Esophagus squamous epithelium (tissue), 4 donors: Measurements from ENCODE around the gene C2CD2.

Experiments used
- CTCF ChIP-seq, 6 experiments: fragments of 450-650 bp in 4 of 6; fragments of 200-600 bp in 2 of 6; sonication (generic) in 2 of 6; IDR thresholded peaks; one replicate each; pipeline ENCODE4 v1.5.1; 2016 to 2019; ENCODE audit warnings: antibody characterized with exemption in 6 of 6, mild to moderate bottlenecking in 4 of 6, moderate library complexity in 4 of 6
- POLR2A ChIP-seq, 4 donors: fragments of 450-650 bp; IDR thresholded peaks; one replicate each; pipeline ENCODE4 v1.6.1; 2017; ENCODE audit warnings: antibody characterized with exemption in 4 of 4, mild to moderate bottlenecking in 4 of 4, moderate library complexity in 3 of 4

GRCh38 chr21:41929248-41929647 is 24.6 kb downstream of the C2CD2 start:
- TF ChIP-seq CTCF (IDR thresholded peaks at IDR 0.05) (no peak), POLR2A (IDR thresholded peaks at IDR 0.05) (no peak)
